Astrocyte of the spinal cord (primary cell): ENCODE results near the gene LINC00237.

Experiments used
- DNase-seq: peaks from one replicate; pipeline ENCODE4 v3.0.0; 2011; ENCODE audit warnings: low read depth, low spot score
- H3K4me3 ChIP-seq: 2 replicates; pipeline ENCODE4 v1.5.1; 2011; ENCODE audit warnings: low read depth, mild to moderate bottlenecking, low read length, moderate library complexity
- CTCF ChIP-seq: IDR thresholded peaks from 2 replicates; pipeline ENCODE4 v1.5.1; 2012; ENCODE audit warnings: low read depth, mild to moderate bottlenecking, low read length, inconsistent platforms
- in situ Hi-C: cut with HindIII; loops from 2 replicates; pipeline ENCODE4 v1.10.0; 2017; ENCODE audit warnings: low sequenced_read_pairs

The LINC00237 gene

GRCh38 chr20:21105429-21106170 is 558 bp downstream of the LINC00237 start:
- in situ Hi-C loops = no loop called here
- no peak for DNase-seq
- TF ChIP-seq CTCF = no peak

GRCh38 chr20:21104921-21105320 is 1.2 kb downstream of the LINC00237 start:
- DNase-seq = no peak
- no peak overlapping the region for H3K4me3 ChIP-seq
- in situ Hi-C loops = no loop called here
- TF ChIP-seq CTCF = no peak

More at GRCh38 chr20:21105429-21106170, 558 bp downstream of the LINC00237 start:
- no peak overlapping the region for H3K4me3 ChIP-seq

GRCh38 chr20:21104466-21104761 is 1.7 kb downstream of the LINC00237 start:
- in situ Hi-C loops = no loop called here
- TF ChIP-seq CTCF = no peak
- no peak overlapping the region for H3K4me3 ChIP-seq
- no peak for DNase-seq

GRCh38 chr20:21103582-21104465 is 2.3 kb downstream of the LINC00237 start:
- in situ Hi-C loops = no loop called here

GRCh38 chr20:21102603-21103311 is 3.4 kb downstream of the LINC00237 start:
- DNase-seq = no peak
- no peak overlapping the region for H3K4me3 ChIP-seq
- TF ChIP-seq CTCF = no peak
- in situ Hi-C loops = no loop called here

More at GRCh38 chr20:21103582-21104465, 2.3 kb downstream of the LINC00237 start:
- H3K4me3 ChIP-seq = no peak overlapping the region
- TF ChIP-seq CTCF = no peak
- no peak for DNase-seq

- in situ Hi-C loops = no loop called here
- DNase-seq = no peak
- no peak for TF ChIP-seq CTCF
- H3K4me3 ChIP-seq = no peak overlapping the region
These were observed 4.1 kb downstream of the LINC00237 start for GRCh38 chr20:21101932-21102575.
